PC-3 (cell line): ENCODE data around the gene FAM131C. TPM values are rescaled to one million over a fixed set of nuclear protein-coding genes. Genes with fewer than 3 reads are reported as not detected.

ENCODE experiments used
- ATAC-seq: fragments of 200-7000 bp; cut with Tn5 transposase; 2 replicates; pipeline ENCODE4 v1.9.1; 2020; ENCODE audit warnings: mild to moderate bottlenecking, moderate library complexity
- BruUV-seq: library from RNA; stranded (reverse); fragments of 400-500 nt; replicated peaks from 2 replicates; lab custom pipeline; 2021; lab: Mats Ljungman, UMichigan
- CTCF ChIA-PET: fragments of 300-600 bp; sonication (Branson Sonifier 250); formaldehyde crosslinking; loops from one replicate; lab custom pipeline; 2022; ENCODE audit warnings: antibody characterized with exemption; lab: Charles Lee
- POLR2A ChIA-PET: fragments of 300-600 bp; sonication (Branson Sonifier 250); formaldehyde crosslinking; loops from one replicate; lab custom pipeline; 2022; ENCODE audit warnings: antibody characterized with exemption; ENCODE audit not compliant: unreplicated experiment; lab: Charles Lee
- DNase-seq: peaks from one replicate; pipeline ENCODE4 v3.0.0-alpha.2; 2015
- H2AFZ ChIP-seq: fragments of 300-600 bp; sonication (generic); 2 replicates; pipeline ENCODE4 v1.6.0; 2016; ENCODE audit warnings: antibody characterized with exemption, low read length
- H3F3A ChIP-seq: fragments of 300-600 bp; sonication (generic); one replicate; pipeline ENCODE4 v1.6.0; 2017; ENCODE audit warnings: antibody characterized with exemption, low read length, control low read depth, mild to moderate bottlenecking; ENCODE audit not compliant: unreplicated experiment
- H3K27ac ChIP-seq: fragments of 300-600 bp; sonication (generic); 2 replicates; pipeline ENCODE4 v1.5.1; 2016; ENCODE audit warnings: mild to moderate bottlenecking, low read length
- H3K27me3 ChIP-seq: fragments of 300-600 bp; sonication (generic); 2 replicates; pipeline ENCODE4 v1.6.1; 2016; ENCODE audit warnings: low read length, mixed read lengths
- H3K36me3 ChIP-seq: fragments of 300-600 bp; sonication (generic); 2 replicates; pipeline ENCODE4 v1.6.1; 2016; ENCODE audit warnings: low read depth, mixed run types, low read length, mixed read lengths
- H3K4me1 ChIP-seq: fragments of 300-600 bp; sonication (generic); 2 replicates; pipeline ENCODE4 v1.5.1; 2016; ENCODE audit warnings: low read length; ENCODE audit not compliant: insufficient read depth
- H3K4me2 ChIP-seq: fragments of 300-600 bp; sonication (generic); 2 replicates; pipeline ENCODE4 v1.6.0; 2016; ENCODE audit warnings: low read length
- H3K4me3 ChIP-seq: fragments of 300-600 bp; sonication (generic); 2 replicates; pipeline ENCODE4 v1.5.1; 2016; ENCODE audit warnings: mild to moderate bottlenecking, low read length, mixed read lengths
- H3K79me2 ChIP-seq: fragments of 300-600 bp; sonication (generic); 2 replicates; pipeline ENCODE4 v1.6.1; 2017; ENCODE audit warnings: low read length, mixed read lengths
- H3K9ac ChIP-seq: fragments of 300-600 bp; sonication (generic); 2 replicates; pipeline ENCODE4 v1.6.0; 2016; ENCODE audit warnings: mild to moderate bottlenecking, low read length
- H3K9me2 ChIP-seq: fragments of 300-600 bp; sonication (generic); replicated peaks from 2 replicates; pipeline ENCODE4 v1.6.1; 2016; ENCODE audit warnings: mixed run types, low read length, mixed read lengths
- H3K9me3 ChIP-seq: fragments of 300-600 bp; sonication (generic); 2 replicates; pipeline ENCODE4 v1.6.1; 2016; ENCODE audit warnings: low read length, mixed read lengths
- H4K20me1 ChIP-seq: fragments of 300-600 bp; sonication (generic); 2 replicates; pipeline ENCODE4 v1.6.1; 2016; ENCODE audit warnings: low read length, mixed read lengths
- CTCF ChIP-seq: fragments of 300-600 bp; sonication (generic); conservative IDR thresholded peaks from 2 replicates; pipeline ENCODE4 v1.5.1; 2017; ENCODE audit warnings: antibody characterized with exemption, low read depth, mild to moderate bottlenecking, low read length
- EZH2 ChIP-seq: fragments of 300-600 bp; sonication (generic); IDR thresholded peaks from one replicate; pipeline ENCODE4 v1.6.1; 2017; ENCODE audit warnings: antibody characterized with exemption, mild to moderate bottlenecking, low read length; ENCODE audit not compliant: unreplicated experiment
- EZH2phosphoT487 ChIP-seq: fragments of 300-600 bp; sonication (generic); IDR thresholded peaks from 2 replicates; pipeline ENCODE4 v1.6.1; 2018; ENCODE audit warnings: mild to moderate bottlenecking, antibody characterized with exemption, low read length, borderline replicate concordance
- intact Hi-C: fragments of 100-400 bp; cut with micrococcal nuclease; formaldehyde crosslinking; loops from 2 replicates; pipeline ENCODE4 v1.9.0; 2023
- total RNA-seq: library from RNA; depleted of rRNA; stranded (reverse); fragments of >200 nt; gene quantifications from 2 replicates; pipeline ENCODE4 v1.2.3, GENCODE V29; 2014

FAM131C gene
- total RNA-seq, 1 experiment from 2014 or later: 7.7 TPM

- no peaks in the 10 kb centered on the region for H4K20me1 ChIP-seq
- H3K27me3 ChIP-seq: no peaks in the 10 kb centered on the region
- DNase-seq (no peak), ATAC-seq (no peak)
- no peaks in the 10 kb centered on the region for H3K9me3 ChIP-seq
- TF ChIP-seq EZH2: no peak
- no peak for TF ChIP-seq EZH2phosphoT487
- TF ChIP-seq CTCF: no peak
- no peak overlapping the region for H3K27ac ChIP-seq
- intact Hi-C loops: no loop called here
- no peak overlapping the region for H2AFZ ChIP-seq
- no TSS peak for BruUV-seq
- POLR2A ChIA-PET: interaction anchor here (0.7 kb wide), 1 partner anchor 72 kb away, joined by 5 read pairs; no protein-coding TSS in a partner anchor
- no peak overlapping the region for H3K9ac ChIP-seq
- H3K4me2 ChIP-seq: no peak overlapping the region
- CTCF ChIA-PET: no interaction called here
- no peaks in the 10 kb centered on the region for H3K79me2 ChIP-seq
- H3K36me3 ChIP-seq: no peaks in the 10 kb centered on the region
- no peaks in the 10 kb centered on the region for H3F3A ChIP-seq
- no peak overlapping the region for H3K4me3 ChIP-seq
- H3K4me1 ChIP-seq: peaks cover 20% of the 10 kb centered on the region
- H3K9me2 ChIP-seq: no peaks in the 10 kb centered on the region
Observed at GRCh38 chr1:16092097-16092922, 18.9 kb upstream of the FAM131C start.

GRCh38 chr1:16091296-16091695 is 17.8 kb upstream of the FAM131C start:
- no peak overlapping the region for H2AFZ ChIP-seq
- no peaks in the 10 kb centered on the region for H3K9me2 ChIP-seq
- H3K36me3 ChIP-seq: no peaks in the 10 kb centered on the region
- H3K27ac ChIP-seq: no peak overlapping the region
- H3K4me2 ChIP-seq: no peak overlapping the region
- no peaks in the 10 kb centered on the region for H4K20me1 ChIP-seq
- peaks cover 20% of the 10 kb centered on the region for H3K4me1 ChIP-seq
- peak; percentile 39; the same call in 1 of the 2 replicates for ATAC-seq
- H3F3A ChIP-seq: no peaks in the 10 kb centered on the region
- TF ChIP-seq EZH2: no peak
- TF ChIP-seq EZH2phosphoT487: no peak
- TF ChIP-seq CTCF: no peak
- intact Hi-C loops: no loop called here
- POLR2A ChIA-PET: interaction anchor here (0.6 to 0.7 kb wide), 2 partner anchors 36 to 73 kb away, joined by 3 to 5 read pairs; no protein-coding TSS in a partner anchor
- H3K79me2 ChIP-seq: no peaks in the 10 kb centered on the region
- peak; percentile 64 for DNase-seq
- no peak overlapping the region for H3K9ac ChIP-seq
- no peak overlapping the region for H3K4me3 ChIP-seq
- CTCF ChIA-PET: no interaction called here
- no peaks in the 10 kb centered on the region for H3K27me3 ChIP-seq
- no TSS peak for BruUV-seq
- no peaks in the 10 kb centered on the region for H3K9me3 ChIP-seq
